HG02970 (cell line): ENCODE results near the gene CXXC5.
A peak's percentile ranks its signal among the peaks of the same experiment; 100 is the strongest.
"Not testable (repeated sequence)": the region's sequence is repeated elsewhere in the genome, so short reads cannot be mapped to it uniquely, and the experiment has no call there.

Experiments
- ATAC-seq: cut with Tn5 transposase; IDR thresholded peaks from one replicate; pipeline ENCODE4 v1.9.1; 2021; ENCODE audit warnings: mild to moderate bottlenecking, moderate library complexity, moderate number of reproducible peaks; ENCODE audit not compliant: unreplicated experiment, low FRiP score

CXXC5 gene

DNA sequence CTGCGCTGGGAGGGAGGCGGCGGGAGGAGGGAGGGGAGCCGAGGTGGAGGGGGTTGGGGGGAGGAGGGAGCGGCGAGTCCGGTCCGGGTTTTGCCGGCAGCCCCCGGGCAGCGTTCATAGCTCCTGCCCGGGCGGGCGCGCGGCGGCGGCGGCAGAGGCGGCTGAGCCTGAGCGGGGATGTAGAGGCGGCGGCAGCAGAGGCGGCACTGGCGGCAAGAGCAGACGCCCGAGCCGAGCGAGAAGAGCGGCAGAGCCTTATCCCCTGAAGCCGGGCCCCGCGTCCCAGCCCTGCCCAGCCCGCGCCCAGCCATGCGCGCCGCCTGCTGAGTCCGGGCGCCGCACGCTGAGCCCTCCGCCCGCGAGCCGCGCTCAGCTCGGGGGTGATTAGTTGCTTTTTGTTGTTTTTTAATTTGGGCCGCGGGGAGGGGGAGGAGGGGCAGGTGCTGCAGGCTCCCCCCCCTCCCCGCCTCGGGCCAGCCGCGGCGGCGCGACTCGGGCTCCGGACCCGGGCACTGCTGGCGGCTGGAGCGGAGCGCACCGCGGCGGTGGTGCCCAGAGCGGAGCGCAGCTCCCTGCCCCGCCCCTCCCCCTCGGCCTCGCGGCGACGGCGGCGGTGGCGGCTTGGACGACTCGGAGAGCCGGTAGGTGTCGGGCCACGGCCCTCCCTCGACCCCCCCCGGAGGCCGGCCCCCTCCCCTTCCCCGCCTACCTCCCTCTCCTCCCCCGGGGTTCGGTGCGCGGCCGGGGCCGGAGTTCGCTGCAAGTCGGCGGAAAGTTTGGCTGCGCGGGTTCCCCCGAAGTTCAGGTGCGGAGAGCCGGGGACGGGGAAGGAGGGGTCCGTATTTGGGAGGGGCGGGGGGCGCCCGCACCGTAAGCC, at the start of gene CXXC5:
Gene CXXC5, plus strand, starts transcription at position 145 of the 877 bp plus-strand sequence. CDS start 32,175 bp downstream, outside the sequence.
- ATAC-seq: no peak

DNA sequence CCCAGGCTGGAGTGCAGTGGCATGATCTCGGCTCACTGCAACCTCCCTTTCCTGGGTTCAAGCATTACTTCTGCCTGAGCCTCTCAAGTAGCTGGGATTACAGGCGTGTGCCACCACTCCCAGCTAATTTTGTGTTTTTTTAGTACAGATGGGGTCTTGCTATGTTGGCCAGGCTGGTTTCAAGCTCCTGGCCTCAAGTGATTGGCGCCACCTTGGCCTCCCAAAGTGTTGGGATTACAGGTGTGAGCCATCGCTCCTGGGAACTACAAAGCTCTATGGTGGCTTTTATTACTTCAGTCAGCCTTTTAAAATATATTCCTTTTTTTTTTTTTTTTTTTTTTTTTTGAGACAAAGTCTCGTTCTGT, 49.6 kb upstream of the CXXC5 start:
- not testable (repeated sequence) for ATAC-seq

DNA sequence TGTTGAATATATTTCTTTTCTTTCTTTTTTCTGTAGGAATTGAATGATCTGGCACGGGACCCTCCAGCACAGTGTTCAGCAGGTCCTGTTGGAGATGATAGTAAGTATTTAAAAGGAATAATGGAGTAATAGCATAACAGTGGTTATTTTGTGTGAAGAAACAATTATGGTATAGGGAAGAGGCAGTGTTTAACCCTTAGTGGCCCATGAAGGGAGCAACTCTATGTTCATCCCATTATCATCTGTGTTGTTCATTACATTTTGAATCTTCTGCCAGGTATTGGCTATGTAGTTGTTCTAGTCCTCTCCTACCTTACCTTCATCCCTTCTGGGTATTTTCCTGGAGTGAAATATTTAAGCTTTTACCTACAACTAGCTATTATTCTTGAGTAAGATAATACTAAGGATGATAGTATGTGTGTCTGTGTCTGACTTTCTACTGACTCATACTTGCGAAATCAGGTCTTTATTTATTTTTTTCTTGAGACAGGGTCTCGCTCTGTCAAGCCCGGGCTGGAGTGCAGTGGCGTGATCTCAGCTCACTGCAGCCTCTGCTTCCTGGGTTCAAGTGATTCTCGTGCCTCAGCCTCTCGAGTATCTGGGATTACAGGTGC, 47.7 kb upstream of the CXXC5 start:
- ATAC-seq: no peak

DNA sequence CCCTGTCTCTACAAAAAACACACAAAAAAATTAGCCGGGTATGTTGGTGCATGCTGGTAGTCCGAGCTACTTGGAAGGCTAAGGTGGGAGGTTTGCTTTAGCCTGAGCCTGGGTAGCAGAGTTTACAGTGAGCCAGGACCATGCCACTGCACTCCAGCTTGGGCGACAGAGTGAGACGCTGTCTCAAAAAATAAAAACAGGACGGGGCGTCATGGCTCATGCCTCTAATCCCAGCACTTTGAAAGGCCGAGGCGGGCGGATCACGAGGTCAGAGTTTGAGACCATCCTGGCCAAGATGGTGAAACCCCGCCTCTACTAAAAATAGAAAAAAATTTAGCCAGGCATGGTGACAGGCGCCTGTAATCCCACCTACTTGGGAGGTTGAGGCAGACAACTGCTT, 46.7 kb upstream of the CXXC5 start:
- no peak for ATAC-seq

DNA sequence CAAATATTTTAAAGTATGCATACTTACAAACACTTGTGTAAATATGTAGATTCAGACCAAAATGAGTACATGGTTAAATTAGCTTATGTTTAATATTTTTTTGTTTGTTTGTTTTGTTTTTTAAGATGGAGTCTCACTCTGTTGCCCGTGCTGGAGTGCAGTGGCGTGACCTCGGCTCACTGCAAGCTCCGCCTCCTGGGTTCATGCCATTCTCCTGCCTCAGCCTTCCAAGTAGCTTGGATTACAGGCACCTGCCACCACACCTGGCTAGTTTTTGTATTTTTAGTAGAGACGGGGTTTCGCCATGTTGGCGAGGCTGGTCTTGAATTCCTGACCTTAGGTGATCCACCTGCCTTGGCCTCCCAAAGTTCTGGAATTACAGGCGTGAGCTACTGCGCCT, 46.2 kb upstream of the CXXC5 start:
- not testable (repeated sequence) for ATAC-seq

DNA sequence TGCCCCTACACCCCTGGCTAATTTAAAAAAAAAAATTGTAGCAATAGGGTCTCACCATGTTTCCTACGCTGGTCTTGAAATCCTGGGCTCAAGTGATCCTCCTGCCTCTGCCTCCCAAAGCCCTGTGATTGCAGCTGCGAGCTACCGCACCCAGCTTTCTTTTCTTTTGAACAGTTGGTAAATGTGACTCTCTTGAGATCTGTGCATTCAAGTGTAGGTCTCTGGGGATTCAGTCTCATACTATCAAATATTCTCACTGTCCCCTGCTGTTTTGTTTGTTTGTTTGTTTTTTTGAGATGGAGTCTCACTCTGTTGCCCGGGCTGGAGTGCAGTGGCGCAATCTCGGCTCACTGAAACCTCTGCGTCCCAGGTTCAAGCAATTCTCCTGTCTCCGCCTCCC, 42.3 kb upstream of the CXXC5 start:
- no peak for ATAC-seq

DNA sequence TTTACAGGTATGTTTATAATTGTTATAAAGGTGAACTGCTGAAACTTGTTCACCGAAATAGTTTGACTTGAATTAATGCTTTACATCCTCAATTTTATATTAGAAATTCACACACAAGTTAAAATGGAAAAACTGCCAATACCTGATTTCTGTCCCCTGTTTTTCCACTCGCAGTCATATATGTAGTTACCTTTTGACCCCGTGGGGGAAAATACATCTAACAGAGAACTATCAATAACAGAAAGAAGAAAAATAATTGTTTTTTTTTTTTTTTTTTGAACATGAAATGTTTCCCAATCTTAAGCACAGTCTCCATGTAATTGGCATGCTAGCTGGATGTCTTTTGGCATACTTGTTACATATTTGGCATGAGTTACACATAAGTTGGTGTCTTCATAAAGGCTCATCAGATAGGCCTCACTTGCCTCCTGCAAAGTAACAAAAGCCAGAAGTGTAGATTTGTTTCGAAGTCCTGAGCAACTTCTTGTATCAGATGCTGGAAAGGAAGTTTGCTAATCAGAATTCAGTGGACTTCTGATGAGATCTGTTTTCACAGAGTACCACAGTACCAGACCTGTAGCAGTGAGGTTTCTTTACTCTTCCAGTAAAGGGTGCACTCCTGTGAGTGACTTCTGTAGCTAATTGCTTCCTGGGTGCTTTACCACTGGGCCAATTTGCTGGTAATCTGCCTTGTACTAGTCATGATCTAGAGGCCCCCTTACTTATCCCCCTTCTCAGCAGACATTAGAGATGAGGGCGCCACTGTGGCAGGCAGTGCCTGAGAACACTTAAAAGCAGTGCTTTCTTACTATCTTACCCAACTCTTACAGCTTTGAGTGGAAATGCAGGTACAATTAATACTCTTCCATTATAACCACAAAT, 36.2 kb upstream of the CXXC5 start:
- ATAC-seq: no peak

DNA sequence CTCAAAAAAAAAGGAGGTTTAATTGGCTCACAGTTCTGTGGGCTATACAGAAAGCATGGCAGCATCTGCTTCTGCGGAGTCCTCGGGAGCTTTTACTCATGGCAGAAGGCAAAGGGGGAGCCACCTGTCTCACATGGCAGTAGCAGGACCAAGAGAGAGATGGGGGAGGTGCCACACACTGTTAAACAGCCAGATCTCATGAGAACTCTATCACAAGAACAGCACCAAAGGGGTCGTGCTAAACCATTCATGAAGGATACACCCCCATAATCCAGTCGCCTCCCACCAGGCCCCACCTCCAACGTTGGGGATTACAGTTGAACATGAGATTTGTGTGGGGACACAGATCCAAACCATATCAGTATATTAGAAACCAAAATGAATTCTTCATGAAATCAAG, 28.3 kb upstream of the CXXC5 start:
- no peak for ATAC-seq

DNA sequence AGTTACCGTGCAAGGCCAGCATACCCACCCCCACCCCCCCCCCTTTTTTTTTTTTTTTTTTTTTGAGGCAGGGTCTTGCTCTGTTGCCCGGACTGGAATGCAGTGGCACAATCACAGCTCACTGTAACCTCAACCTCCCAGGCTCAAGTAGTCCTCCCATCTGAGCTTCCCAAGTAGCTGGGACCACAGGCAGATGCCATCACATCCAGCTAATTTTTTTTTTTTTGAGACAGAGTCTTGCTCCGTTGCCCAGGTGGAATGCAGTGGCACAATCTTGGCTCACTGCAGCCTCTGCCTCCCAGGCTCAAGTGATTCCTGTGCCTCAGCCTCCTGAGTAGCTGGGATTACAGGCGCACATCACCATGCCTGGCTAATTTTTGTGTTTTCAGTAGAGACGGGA, 22.8 kb upstream of the CXXC5 start:
- ATAC-seq: not testable (repeated sequence)

DNA sequence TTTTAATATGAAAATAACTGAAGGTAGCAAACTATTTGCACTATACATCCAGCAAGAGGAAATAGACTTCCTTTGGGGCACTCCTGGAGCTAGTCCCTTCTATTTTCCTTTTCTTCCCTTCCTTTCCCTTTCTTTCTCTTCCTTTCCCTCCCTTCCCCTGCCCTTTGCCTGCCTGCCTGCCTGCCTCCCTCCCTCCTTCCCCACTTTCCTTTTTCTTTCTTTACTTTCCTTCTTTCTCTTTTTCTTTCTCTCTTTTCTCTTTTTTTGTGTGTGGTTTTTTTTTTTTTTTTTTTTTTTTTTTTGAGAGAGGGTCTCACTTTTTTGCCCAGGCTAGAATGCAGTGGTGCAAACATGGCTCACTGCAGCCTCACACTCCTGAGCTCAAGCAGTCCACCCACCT, 17.3 kb upstream of the CXXC5 start:
- ATAC-seq: no peak

DNA sequence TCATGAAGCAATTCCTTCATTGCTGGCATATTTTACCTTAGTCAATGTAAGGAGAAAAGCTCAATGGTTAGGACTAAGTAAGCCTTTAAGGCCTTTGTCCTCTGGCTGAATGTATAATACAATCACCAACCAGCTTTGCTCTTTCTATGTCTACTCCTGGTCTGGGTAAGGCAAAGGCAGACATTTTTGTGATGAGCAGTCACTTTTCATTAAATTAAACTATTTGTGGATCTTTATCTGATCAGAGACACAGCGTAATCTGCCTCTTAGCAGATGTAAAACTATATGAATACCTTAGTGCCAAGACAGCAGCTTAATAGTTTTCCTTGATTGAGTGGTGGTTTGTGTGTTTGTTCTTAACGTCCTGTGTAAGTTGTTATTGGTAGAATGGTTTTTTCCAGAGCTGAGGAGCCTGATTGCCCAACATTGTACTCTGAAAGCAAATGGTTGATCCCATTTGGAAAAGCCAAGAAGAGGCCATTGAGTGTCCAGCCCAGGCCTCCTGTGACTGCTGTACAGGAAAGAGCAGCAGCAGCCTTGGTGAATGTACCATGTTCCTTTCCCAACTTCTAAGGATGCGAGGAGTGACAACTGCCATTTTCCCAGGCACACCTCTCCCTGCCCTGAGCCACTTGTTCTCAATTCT, 16.5 kb upstream of the CXXC5 start:
- no peak for ATAC-seq

DNA sequence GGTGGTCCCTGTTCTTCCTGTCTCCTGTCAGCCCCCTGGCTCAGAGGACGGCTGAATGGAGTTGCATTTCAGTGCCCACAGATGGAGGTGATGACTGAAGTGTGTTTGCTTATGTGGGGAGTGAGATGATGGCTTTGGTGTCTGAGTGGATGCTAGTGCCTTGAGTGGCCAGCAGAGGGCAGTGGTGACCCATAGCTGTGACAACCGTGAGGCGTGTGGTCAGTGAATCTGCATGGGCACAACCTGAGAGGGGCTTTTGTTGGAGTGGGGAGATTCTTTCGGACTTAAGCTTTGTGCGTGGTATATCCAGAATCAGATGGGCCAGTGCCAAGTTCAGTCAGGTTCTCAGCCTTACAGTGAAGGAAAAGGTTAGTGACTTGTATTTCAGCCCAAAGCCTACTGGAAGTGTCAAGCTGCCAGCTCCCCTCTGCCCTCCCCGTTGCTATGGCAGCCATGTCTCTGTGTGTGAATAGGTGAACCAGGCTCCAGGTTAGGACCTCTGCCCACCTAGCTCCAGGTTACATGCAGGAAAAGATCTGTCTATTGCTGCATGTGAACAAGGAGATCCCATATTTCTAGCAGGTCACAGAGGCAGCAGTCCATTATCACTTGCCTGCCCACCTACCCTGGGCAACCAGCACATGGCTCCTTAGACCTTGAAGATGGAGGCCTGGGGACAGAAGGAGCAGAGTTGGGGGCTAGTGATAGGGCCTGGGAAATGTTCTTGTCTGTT, 14.7 kb upstream of the CXXC5 start:
- no peak for ATAC-seq

DNA sequence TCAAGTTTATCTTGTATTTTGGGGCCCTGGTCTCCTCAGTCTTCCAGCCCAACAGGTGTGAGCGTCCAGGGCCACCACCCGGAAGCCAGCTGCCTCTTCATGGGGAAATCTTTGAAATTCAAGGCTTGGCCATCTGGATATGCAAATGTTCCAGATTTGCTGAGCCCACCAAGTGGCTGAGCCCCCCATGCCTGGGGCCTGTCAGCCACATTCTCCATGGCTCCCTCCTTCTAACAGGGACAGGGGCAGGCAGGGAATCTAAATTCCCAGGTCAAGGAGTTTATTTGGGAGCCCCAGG, 14.2 kb upstream of the CXXC5 start:
- ATAC-seq: no peak

DNA sequence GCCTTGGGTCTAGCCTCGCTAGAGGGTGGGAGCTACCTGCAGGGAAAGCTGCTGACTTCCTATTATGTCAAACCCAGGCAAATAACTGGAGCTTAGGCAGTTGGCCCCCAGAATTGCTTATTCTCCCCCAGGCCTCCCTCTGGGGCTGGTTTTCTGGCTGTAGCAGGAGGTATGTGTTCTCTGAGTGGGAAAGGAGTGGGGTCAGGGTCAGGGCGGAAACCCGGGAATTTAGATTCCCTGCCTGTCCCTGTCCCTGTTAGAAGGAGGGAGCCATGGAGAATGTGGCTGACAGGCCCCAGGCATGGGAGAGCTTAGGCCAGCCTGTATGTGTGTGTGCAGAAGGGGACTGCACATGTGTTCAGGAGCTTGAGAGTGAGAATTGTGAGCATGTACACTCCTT, 13.6 kb upstream of the CXXC5 start:
- no peak for ATAC-seq

DNA sequence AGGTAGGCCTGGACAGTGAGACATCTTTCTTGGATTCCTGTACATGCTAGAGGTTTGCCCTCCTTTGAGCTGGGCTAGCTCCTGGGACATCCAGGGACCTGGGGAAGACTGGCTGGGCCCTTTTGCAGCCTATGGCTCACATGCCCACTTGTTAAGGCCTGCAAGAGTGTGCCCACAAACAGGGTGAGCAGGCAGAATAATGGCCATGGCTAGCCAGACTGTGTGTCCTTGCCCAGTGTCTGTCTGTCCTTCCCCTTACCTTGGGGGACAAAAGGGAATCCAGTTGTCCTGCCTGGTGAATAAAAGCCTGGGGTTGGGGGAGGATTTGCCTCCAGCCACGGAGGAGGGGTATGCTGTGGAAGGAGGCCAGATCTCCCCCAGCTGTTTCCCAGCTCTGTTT, 13.0 kb upstream of the CXXC5 start:
- no peak for ATAC-seq

DNA sequence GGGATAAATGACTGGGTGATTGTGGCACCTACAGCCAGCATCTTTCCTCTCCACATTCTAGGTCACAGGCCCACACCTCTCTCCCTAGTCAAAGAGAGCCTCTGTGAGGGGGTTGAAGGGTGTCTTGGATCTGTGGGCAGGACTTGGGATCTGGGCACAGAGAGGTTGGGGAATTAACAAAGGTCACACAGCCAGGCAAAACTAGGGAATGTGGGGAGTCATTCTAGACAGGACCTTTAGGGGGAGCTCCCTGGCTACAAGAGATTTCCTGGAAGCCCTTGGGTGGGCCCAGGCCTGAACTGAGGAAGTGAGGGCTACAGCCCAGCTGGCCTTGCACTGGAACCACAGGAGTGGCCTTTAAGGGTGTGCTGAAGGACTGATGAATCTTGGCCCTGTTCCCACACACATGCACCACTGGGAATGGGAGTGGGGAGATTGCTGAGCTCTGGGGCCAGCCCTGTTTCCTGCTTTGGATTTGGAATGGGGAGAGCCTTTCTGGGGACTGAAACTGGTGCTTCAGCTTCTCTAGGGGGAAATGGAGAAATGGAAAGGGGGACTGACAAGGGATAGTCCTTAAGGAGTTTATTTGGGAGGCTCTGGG, 12.4 kb upstream of the CXXC5 start:
- ATAC-seq: peak; percentile 6

DNA sequence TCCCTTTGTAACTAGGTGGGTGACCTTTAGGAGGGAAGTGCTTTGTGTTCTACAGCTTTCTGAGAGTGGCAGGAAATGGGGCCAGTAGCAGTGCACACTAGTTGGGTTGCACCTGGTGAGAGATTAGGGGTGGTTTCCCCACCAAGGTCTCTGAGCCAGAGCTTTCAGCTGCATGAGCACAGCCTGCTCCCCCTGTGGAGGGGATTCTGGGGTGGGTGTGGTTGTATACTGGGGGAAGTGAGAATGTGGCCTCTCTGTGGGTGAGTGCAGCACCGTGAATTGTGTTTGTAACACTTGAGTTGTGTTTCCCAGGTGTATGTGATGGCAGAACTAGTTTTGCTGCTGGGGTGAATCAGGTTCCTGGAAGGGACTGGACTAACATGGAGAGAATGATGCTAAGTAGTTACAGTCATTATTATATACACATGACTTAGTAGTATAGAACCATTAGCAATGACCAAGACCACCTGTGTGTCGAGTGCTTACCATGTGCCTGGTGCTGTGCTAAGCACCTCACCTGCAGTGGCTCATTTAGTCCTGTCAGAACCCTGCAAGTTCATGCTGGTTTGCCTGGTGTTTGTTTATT, 11.8 kb upstream of the CXXC5 start:
- peak; percentile 45 for ATAC-seq

DNA sequence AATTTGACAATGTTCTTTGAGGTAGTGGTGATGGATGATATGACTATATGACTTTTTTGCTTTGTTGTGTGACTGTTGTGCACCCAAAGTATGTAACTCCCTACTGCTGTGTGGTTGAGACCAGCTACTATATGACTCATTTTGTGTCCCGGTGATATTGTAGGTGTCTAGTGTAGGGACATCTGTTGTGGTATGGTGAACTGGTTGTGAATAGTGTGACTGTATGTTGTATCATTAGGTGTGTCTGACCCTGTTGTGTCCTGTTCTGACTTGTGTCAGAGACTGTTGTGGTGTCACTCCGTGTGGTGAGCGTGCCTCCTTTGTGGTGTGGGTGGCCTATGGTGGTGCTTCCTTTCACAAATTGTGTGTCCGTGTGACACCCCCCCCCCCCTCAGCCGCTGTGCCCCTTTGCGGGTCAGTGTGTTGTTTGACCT, 11.2 kb upstream of the CXXC5 start:
- no peak for ATAC-seq

DNA sequence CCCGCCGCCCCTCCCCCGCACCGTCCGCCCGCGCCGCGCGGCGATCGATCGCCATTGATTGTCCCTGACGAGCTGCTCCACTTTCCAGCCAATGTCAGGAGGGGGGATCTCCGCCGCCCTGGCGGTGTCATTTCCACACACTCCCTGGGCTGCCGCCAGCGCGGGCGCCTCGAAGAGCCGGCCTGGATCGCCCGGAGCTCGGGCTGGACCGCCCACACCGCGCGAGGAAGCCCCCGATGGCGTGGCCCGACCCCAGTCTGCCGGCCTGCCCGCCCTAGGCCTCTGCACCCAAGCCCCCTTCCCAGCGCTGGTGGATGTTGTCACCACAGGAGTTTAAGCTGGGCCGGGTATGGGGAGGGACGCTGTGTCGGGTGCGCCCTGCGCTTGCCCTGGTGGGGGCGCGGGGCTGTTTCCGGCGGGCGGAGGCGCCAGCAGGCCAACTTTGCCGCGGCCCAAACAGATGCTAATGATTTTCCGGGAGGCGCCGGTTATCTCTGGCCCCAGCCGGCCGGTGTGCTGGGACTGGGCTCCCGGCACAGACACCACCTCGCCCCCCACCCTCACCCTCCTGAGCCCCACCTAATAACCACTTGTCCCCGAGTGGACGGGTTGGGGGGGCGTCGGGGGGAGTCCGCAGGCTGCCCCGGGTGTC, 10.6 kb upstream of the CXXC5 start:
- ATAC-seq: no peak
